NCI-H774 (cell line): ENCODE data around the gene SOX21.
"Not testable (repeated sequence)": the region's sequence is repeated elsewhere in the genome, so short reads cannot be mapped to it uniquely, and the experiment has no call there.

Source experiments
- DNase-seq: peaks from one replicate; lab custom pipeline; 2025; lab: John Stamatoyannopoulos, UW

The SOX21 gene

DNA sequence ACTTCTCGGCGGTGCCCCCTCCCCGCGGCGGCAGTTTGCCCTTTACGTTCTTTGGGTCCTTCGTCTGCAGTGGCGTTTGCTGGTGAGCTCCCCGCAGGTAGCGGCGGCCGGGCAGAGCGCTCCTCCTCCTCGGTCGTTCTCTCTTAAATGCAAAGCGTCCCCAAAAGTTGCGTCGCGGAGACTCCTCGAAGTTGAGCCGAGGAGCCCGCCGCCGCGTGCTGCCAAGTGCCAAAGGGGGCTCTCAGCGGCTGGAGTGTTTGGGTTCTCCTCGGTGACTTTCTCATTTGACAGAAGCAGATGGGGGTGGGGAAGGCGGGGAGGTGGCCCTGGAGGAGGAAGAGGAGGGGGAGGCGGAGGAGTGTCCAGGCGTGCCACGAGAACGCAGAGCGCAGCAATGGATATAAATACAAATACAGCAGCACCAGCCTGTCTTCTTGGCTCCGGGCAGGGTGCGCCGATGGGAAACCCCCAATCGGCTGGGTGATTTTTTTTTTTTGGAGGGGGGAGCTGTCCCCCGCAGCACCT is at the start of gene SOX21:
TSS of gene SOX21 (minus strand) at position 259 of the 525 bp plus-strand sequence. CDS start 496 bp downstream, outside the sequence.
- DNase-seq = peak; percentile 53

DNA sequence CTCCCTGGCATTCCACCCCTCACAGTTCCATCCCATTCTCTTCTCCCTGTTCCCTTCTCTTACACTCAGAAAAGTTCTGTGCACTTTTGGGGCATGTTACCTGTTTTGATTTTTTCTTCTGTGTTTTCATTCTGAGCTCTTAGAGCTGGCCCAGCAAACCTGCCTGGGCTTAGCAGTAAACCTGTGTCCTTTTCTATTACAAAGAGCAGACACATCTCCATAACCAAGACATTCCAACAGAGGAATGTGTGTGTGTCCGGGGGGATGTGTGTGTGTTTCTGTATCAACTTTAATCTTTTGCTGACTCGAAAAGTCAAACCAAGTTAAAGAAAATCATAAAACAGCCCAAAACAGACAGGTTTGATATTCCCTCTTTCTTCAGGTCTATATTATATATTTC is 49.1 kb upstream of the SOX21 start:
- DNase-seq = no peak

GRCh38 chr13:94759120-94759728 is 46.9 kb upstream of the SOX21 start:
- no peak for DNase-seq

GRCh38 chr13:94758436-94758960 is 46.2 kb upstream of the SOX21 start:
- no peak for DNase-seq

- peak; percentile 71 for DNase-seq
Observed at GRCh38 chr13:94753327-94753726, 41.0 kb upstream of the SOX21 start.

DNA sequence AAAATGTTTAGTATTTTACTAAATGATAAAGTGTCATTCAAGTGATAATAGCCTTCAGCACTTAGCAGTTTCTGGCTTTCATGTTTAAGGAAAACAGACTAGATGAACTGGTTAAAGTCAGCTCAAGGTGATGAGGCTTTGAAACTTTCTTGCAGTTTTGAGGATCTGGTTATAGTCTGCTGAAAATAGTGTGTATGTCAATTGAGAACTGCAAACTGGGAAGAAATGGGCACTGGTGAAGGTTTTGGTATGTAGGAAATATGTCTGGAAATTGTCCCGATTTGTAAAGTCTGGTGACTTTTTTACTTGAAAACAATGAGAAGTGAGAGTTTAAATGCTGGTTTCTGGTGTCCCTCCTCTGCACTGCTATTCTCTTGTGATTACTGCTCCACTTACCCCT is 36.8 kb upstream of the SOX21 start:
- DNase-seq = no peak

GRCh38 chr13:94739235-94739634 is 26.9 kb upstream of the SOX21 start:
- DNase-seq = no peak

DNA sequence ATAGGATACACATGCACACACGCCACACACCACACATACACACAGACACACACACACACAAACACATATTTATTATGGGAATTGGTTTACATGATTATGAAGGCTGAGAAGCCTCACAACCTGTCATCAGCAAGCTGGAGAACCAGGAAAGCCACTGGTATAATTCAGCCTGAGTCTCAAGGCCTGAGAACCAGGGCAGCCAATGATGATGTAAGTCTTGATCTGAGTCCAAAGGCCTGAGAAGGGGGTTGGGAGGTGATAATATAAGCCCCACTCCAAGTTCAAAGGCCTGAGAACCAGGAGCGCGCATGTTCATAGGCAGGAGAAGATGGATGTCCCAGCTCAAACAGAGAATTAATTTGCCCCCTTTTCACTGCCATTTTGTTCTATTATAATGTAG is 18.7 kb upstream of the SOX21 start:
- DNase-seq = no peak

GRCh38 chr13:94729941-94730340 is 17.6 kb upstream of the SOX21 start:
- DNase-seq = not testable (repeated sequence)

DNA sequence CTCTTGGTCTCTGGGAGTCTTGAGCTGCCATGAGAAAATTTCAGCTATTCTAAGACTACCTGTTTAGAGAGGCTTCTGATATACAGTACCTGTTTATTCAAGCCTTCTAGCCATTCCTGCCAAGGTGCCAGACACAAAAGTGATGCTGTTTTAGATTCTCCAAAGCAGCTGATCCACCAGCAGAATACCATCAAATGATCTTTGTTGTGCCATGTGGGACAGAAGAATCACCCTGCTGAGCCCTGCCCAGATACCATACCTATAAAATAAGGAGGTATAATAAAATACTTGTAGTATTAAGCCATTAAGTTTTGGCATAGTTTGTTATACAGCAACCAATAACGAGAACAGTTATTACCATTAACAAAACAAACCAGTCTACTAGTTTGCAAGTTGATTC is 14.1 kb upstream of the SOX21 start:
- no peak for DNase-seq

DNA sequence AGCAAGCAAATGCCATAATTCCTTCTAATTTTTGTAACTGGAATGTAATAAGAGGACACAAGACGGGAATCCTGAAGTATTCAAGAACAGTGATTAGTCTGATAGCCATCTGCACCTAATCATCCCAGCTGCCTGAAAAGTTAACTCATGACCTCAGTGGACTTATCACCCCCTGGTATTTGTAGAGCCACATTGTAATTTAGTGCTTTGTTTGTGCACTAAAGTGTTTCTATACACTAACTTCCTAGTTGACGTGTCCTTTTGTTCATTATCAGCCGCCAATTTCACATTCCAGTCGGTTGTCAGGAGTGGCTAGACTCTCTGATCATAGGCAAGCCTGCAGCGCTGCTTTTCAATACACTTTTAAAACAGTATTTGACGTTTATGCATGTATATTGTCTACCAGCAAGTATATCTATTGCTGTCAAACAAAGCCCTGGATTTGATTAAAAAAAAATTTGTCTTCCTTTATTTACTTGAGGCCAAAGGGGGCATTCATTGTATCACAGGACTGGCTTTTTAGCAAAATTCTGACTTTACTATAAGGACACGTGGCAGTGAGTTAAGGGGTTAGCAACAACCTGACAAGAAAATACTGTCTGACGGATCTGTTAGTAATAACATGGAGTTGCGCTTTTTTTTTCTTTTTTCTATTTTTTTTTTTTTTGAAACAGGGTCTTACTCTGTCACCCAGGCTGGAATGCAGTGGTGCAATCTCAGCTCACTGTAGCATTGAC is 10.4 kb upstream of the SOX21 start:
- no peak for DNase-seq

DNA sequence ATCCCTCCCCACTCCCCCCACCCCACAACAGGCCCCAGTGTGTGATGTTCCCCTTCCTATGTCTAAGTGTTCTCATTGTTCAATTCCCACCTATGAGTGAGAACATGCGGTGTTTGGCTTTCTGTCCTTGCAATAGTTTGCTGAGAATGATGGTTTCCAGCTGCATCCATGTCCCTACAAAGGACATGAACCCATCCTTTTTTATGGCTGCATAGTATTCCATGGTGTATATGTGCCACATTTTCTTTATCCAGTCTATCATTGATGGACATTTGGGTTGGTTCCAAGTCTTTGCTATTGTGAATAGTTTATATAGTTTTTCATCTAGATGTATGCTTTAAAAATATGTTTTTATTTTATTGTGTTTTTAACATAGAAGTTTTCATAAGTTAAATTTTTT is 6.4 kb upstream of the SOX21 start:
- DNase-seq = not testable (repeated sequence)

DNA sequence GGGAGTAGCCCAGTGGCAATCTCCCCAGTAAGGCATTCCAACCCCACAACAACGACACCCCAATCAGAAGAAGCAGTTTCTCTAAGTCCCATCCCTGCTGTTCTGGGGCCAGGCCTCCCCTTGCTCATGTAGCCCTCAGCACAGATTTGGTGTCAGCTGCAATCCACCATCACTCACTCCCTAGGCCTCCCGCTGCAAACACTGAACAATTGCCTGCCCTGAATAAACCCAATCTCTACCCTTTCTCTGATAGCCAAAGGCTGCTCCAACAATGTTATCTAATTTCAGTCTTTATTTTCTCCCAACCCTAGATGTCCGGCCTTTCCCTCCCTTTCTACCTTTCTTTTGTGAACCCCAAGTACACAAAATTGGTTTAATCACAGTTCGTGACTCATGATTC is 5.6 kb upstream of the SOX21 start:
- no peak for DNase-seq

GRCh38 chr13:94716016-94716415 is 3.7 kb upstream of the SOX21 start:
- no peak for DNase-seq

- DNase-seq = no peak
Observed at GRCh38 chr13:94713561-94714182, 1.3 kb upstream of the SOX21 start.

DNA sequence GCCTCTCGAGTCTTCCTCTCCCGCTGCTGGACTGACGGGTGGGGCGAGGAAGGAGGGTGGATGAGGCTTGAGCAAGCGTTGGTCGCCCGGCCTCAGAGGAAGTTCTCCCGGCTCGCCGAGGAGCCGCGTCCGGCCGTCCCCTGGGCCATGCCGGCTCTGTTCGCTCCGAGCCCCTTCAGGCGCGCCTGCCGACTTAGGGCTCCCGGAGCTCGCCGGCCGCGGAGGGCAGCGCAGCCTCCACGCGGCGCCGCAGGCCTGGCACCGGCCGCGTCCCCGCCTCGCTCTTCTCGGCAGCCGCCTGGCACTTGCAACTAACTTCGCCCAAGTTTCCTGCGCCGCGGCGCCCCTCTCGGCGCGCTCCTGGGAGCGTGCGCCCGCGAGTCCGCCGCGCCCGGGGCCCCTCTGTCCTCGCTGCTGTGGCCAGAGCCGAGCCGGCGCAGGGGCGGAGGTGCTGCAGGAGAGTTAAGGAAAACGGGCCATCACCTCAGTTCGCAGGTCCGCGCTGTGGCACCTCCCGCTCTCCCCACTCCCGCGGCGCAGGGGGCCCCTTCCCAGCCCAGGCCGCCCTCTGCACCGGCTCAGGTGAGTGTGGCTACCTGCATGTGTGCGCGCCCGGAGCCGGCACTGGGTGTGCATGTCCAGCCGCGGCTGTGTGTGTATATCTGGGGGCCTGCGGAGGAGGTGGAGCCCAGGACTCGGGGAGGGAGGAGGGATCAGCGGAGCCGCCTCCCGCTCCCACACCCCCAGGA is 641 bp upstream of the SOX21 start:
- peak; percentile 56 for DNase-seq

- DNase-seq = no peak
Observed at GRCh38 chr13:94711561-94712286, 621 bp downstream of the SOX21 start.

GRCh38 chr13:94710881-94711560 is 1.3 kb downstream of the SOX21 start:
- peak; percentile 19 for DNase-seq

DNA sequence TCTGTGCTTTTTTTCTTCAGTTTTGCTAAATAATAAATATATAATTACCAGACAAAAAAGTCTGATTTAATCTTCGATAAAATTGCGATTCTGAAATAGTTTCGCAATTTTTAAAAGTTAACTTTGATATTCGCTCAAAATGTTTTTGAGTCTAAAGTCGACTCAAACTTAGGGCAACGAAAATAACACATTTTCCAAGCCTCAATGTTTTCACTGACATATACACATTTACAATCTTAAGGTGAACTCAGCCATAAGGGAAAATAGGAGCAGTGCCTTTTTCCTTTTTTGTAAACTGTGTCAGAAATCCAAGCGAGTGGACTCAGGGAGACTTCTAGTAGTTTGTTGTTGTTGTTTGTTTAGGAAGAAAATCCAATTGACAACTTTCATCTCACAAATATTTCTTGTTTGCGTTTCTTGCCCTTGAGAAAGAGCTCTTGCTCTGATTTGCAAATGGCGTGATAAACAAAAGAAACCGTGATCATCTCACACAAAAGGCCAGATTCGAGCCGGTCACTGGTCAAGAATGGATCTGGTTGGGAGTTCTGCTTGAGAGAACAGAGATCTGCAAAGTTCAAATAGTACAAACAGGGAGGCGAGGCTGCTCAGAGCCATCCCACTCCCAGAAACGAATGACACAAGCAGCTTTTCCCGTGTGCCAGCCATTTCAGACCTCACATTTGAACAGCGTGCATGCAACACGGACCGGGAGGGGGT is 2.1 kb downstream of the SOX21 start:
- no peak for DNase-seq
